HepG2 (cell line): ENCODE results near the gene TRIM9. TPM values are rescaled to one million over a fixed set of nuclear protein-coding genes. Genes with fewer than 3 reads are reported as not detected.

ENCODE experiments used
- ATAC-seq: fragments of 200-7000 bp; cut with Tn5 transposase; 3 replicates; pipeline ENCODE4 v1.9.1; 2020; ENCODE audit warnings: mild to moderate bottlenecking, moderate library complexity
- BruUV-seq: library from RNA; stranded (reverse); fragments of 400-500 nt; replicated peaks from 2 replicates; lab custom pipeline; 2021; lab: Mats Ljungman, UMichigan
- CTCF ChIA-PET: fragments of 300-600 bp; formaldehyde crosslinking; extraction: SDS; loops from one replicate; lab custom pipeline; 2021; ENCODE audit warnings: low total read pairs, inconsistent platforms, low intra/inter-chr PET ratio; lab: Yijun Ruan, JAX
- POLR2A ChIA-PET: fragments of 350-600 bp; sonication (Branson Sonifier 250); formaldehyde crosslinking; loops from one replicate; lab custom pipeline; 2020; ENCODE audit warnings: antibody characterized with exemption, inconsistent platforms; lab: Yijun Ruan, JAX
- DNase-seq: peaks from one replicate; pipeline ENCODE4 v3.0.0-alpha.2; 2015; ENCODE audit warnings: low spot score
- FAIRE-seq: peaks from 3 replicates; lab custom pipeline; 2011; peaks lifted over from hg19 to GRCh38; lab: Jason Lieb, UNC
- H2AFZ ChIP-seq: one replicate; pipeline ENCODE4 v1.6.1; 2011; ENCODE audit warnings: low read length, inconsistent platforms
- H3K27ac ChIP-seq: fragments of 300-600 bp; 3 replicates; pipeline ENCODE4 v1.8.0; 2011; ENCODE audit warnings: mixed run types, mild to moderate bottlenecking, mixed read lengths, low read length, inconsistent platforms; ENCODE audit not compliant: insufficient read depth; ENCODE audit errors: extremely low read length
- H3K27me3 ChIP-seq, 2 experiments: fragments of 200-600 bp in 1 of 2; 2 replicates in 1 of 2; 3 replicates in 1 of 2; pipeline versions ENCODE4 v1.6.0 to v1.8.0; 2011; ENCODE audit warnings: low read length in 2 of 2, mild to moderate bottlenecking in 2 of 2, moderate library complexity in 2 of 2, inconsistent platforms in 1 of 2; ENCODE audit not compliant: insufficient read depth in 2 of 2, control insufficient read depth in 1 of 2
- H3K36me3 ChIP-seq, 2 experiments: fragments of 200-600 bp in 1 of 2; replicated peaks in 1 of 2; 2 replicates in 1 of 2; 3 replicates in 1 of 2; pipeline versions ENCODE4 v1.5.1 to v1.8.0; 2011; ENCODE audit warnings: low read length in 2 of 2, inconsistent platforms in 1 of 2; ENCODE audit not compliant: insufficient read depth in 2 of 2, control insufficient read depth in 1 of 2
- H3K4me1 ChIP-seq: 2 replicates; pipeline ENCODE4 v1.5.1; 2012; ENCODE audit warnings: low read length, inconsistent platforms; ENCODE audit not compliant: insufficient read depth
- H3K4me2 ChIP-seq: 2 replicates; pipeline ENCODE4 v1.6.0; 2011; ENCODE audit warnings: low read depth, low read length, inconsistent platforms
- H3K4me3 ChIP-seq, 3 experiments: fragments of 200-600 bp in 1 of 3; sonication (generic), shearing (Covaris generic) in 1 of 3; replicated peaks in 1 of 3; 2 replicates each; pipeline ENCODE4 v1.5.1; 2011 to 2016; ENCODE audit warnings: low read length in 3 of 3, inconsistent platforms in 2 of 3, low read depth in 2 of 3, mild to moderate bottlenecking in 2 of 3, control low read depth in 1 of 3, mixed read lengths in 1 of 3; ENCODE audit not compliant: insufficient read depth in 1 of 3
- H3K79me2 ChIP-seq: one replicate; pipeline ENCODE4 v1.6.1; 2011; ENCODE audit warnings: low read length, inconsistent platforms; ENCODE audit not compliant: insufficient read depth
- H3K9ac ChIP-seq: 2 replicates; pipeline ENCODE4 v1.6.0; 2011; ENCODE audit warnings: mild to moderate bottlenecking, low read depth, low read length, inconsistent platforms; ENCODE audit not compliant: insufficient read depth
- H3K9me3 ChIP-seq: 2 replicates; pipeline ENCODE4 v1.5.1; 2012; ENCODE audit warnings: mild to moderate bottlenecking, low read length
- H4K20me1 ChIP-seq: 2 replicates; pipeline ENCODE4 v1.6.0; 2011; ENCODE audit warnings: inconsistent platforms, mild to moderate bottlenecking, low read length, moderate library complexity; ENCODE audit not compliant: insufficient read depth
- ARNT2 ChIP-seq: sonication (generic); formaldehyde crosslinking; IDR thresholded peaks from 2 replicates; pipeline ENCODE4 v1.8.0; 2022; ENCODE audit warnings: mild to moderate bottlenecking, low read depth, missing genetic modification reagents, moderate library complexity
- BCL6 ChIP-seq: IDR thresholded peaks from 2 replicates; pipeline ENCODE4 v1.6.1; 2016; ENCODE audit warnings: missing genetic modification reagents, missing compliant biosample characterization
- NFRKB ChIP-seq: fragments of 450-650 bp; IDR thresholded peaks from 2 replicates; pipeline ENCODE4 v1.6.1; 2017
- ZBTB21 ChIP-seq: sonication (generic); formaldehyde crosslinking; IDR thresholded peaks from 2 replicates; pipeline ENCODE4 v1.4.0; 2020; ENCODE audit warnings: missing genetic modification reagents
- WGBS: methylation state at CpG from one replicate; pipeline ENCODE4 v1.1.6; 2017; ENCODE audit warnings: low lambda C conversion rate; 5-methylcytosine and 5-hydroxymethylcytosine counted together
- in situ Hi-C: cut with HindIII; loops from 2 replicates; pipeline ENCODE4 v1.10.0; 2017; ENCODE audit warnings: low pct_unique_long_range_greater_than_20kb; ENCODE audit not compliant: extremely low pct_ligation_motif_present
- intact Hi-C: fragments of 100-400 bp; cut with micrococcal nuclease; formaldehyde crosslinking; loops from one replicate; pipeline ENCODE4 v1.10.0; 2022; ENCODE audit not compliant: unreplicated experiment
- polyA plus RNA-seq, 8 experiments: library from polyadenylated mRNA; depleted of rRNA in 3 of 8; stranded (reverse) in 7 of 8; unstranded in 1 of 8; fragments of >200 nt; fragmentation: Illumina TruSeq in 4 of 8; extraction: Trizol in 4 of 8; gene quantifications; 2 replicates each; pipeline versions ENCODE4 v1.2.1 to v1.2.3, GENCODE V29; 2011 to 2016; ENCODE audit warnings: low read depth in 4 of 8, missing spikeins in 1 of 8, mixed read lengths in 1 of 8; ENCODE audit not compliant: insufficient read depth in 1 of 8
- total RNA-seq, 5 experiments: library from RNA; depleted of rRNA; stranded (reverse); fragments of >200 nt; fragmentation: Illumina TruSeq; extraction: Trizol; gene quantifications; 2 replicates each; pipeline ENCODE4 v1.2.3, GENCODE V29; 2016; ENCODE audit warnings: low read depth in 1 of 5
- TF ChIP-seq, protein P1 (sequence below), 2 experiments: fragments of 450-650 bp in 1 of 2; sonication (generic) in 1 of 2; formaldehyde crosslinking; IDR thresholded peaks; 2 replicates each; pipeline versions ENCODE4 v1.5.0 to v1.8.0; 2020 to 2022; ENCODE audit warnings: mild to moderate bottlenecking in 1 of 2, missing genetic modification reagents in 1 of 2
- TF ChIP-seq, protein P2 (sequence below): IDR thresholded peaks from 2 replicates; pipeline ENCODE4 v1.6.1; 2016; ENCODE audit warnings: low read depth, control low read depth

Gene TRIM9
- total and polyA plus RNA-seq, 2 of the 13 experiments (the other 11 are each of a cell fraction or from before 2014, with no cell fraction given) = 0.04 to 0.07 TPM

DNA sequence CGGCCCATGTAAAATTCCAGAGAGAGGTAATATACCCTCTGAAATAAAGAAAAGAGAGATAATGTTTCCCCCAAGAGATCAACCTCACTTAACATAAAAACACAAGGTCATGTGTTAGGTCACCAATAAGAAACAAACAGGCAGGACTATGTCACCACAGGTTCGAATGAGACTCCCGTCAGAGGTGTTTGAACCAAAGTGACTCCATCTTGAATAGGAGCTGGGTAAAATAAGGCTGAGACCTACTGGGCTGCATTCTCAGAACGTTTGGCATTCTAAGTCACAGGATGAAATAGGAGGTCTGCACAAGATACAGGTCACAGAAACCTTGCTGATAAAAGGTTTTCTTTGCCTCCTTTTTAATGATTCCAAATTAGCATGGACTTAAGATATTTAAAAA lies 157.1 kb downstream of the TRIM9 start:
- no peak for TF ChIP-seq ARNT2 (CRISPR knock-in tag)
- TF ChIP-seq, protein P1, sequence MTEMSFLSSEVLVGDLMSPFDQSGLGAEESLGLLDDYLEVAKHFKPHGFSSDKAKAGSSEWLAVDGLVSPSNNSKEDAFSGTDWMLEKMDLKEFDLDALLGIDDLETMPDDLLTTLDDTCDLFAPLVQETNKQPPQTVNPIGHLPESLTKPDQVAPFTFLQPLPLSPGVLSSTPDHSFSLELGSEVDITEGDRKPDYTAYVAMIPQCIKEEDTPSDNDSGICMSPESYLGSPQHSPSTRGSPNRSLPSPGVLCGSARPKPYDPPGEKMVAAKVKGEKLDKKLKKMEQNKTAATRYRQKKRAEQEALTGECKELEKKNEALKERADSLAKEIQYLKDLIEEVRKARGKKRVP (CRISPR knock-in tag; IDR thresholded peaks at IDR 0.05) = 0 out of 4 replicates have a peak, but pooled peaks of 1 of the 2 experiments have one; percentile 34
- no peak for FAIRE-seq
- DNase-seq = no peak
- ChIA-PET CTCF (no interaction called here), POLR2A (no interaction called here)
- BruUV-seq = no TSS peak
- H3K4me2 ChIP-seq = no peak overlapping the region
- intact Hi-C loops = loop anchor here (5.0 kb wide), 1 partner anchor 105 kb away; the partner anchor contains the start of gene NIN
- in situ Hi-C loops = no loop called here
- H3K9me3 ChIP-seq = no peaks in the 10 kb centered on the region
- H3K27ac ChIP-seq = peak overlapping the region; percentile 30
- H3K27me3 ChIP-seq = no peaks in the 10 kb centered on the region
- no peak overlapping the region for H2AFZ ChIP-seq
- no peak overlapping the region for H3K9ac ChIP-seq
- H3K79me2 ChIP-seq = peaks cover 30% of the 10 kb centered on the region
- peaks cover 12% of the 10 kb centered on the region; the same call in 1 of the 2 replicates for H4K20me1 ChIP-seq
- H3K36me3 ChIP-seq = peaks cover 5 to 23% of the 10 kb centered on the region in 2 experiments
- H3K4me3 ChIP-seq = no peak overlapping the region
- 90% methylated on average over 4 of the region's 4 CpGs for WGBS
- H3K4me1 ChIP-seq = peaks cover 81% of the 10 kb centered on the region
- no peak for ATAC-seq

DNA sequence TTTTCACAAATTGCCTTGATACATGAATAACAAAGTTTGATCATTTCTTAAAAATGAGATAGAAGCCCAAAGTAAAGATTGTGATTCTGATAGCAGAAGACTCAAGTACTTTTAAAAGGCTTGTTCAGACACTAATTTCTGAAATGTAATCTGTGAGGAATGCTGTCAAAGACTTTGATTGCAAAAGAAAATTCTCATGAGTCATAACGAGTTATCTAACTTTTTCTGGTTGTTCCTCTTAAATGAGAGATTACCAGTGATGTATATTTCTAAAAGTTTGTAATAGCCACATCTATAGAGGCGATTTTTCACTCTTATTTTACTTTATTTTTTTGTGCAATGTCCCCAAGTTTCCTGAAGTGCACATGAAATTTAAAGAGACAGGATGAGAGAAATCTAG lies 157.6 kb downstream of the TRIM9 start:
- ChIA-PET POLR2A (interaction anchor here (3.4 kb wide), 1 partner anchor 7 kb away, joined by 44 read pairs; the partner anchor contains the start of gene PYGL), CTCF (no interaction called here)
- Histone ChIP-seq H3K4me1 (peaks cover 81% of the 10 kb centered on the region), H3K36me3 (peaks cover 6 to 27% of the 10 kb centered on the region in 2 experiments), H4K20me1 (peaks cover 12% of the 10 kb centered on the region; the same call in 1 of the 2 replicates), H3K27me3 (no peaks in the 10 kb centered on the region), H3K4me3 (no peak overlapping the region), H3K27ac (peak overlapping the region; percentile 76), H3K4me2 (no peak overlapping the region), H3K79me2 (peaks cover 29% of the 10 kb centered on the region), H2AFZ (no peak overlapping the region), H3K9me3 (no peaks in the 10 kb centered on the region), H3K9ac (no peak overlapping the region)
- DNase-seq = no peak
- no peak for ATAC-seq
- intact Hi-C loops = loop anchor here (5.0 kb wide), 1 partner anchor 105 kb away; the partner anchor contains the start of gene NIN
- BruUV-seq = no TSS peak
- 57% methylated on average over 2 of the region's 2 CpGs for WGBS
- no peak for TF ChIP-seq ZBTB21
- no peak for TF ChIP-seq NFRKB
- TF ChIP-seq, protein P2, sequence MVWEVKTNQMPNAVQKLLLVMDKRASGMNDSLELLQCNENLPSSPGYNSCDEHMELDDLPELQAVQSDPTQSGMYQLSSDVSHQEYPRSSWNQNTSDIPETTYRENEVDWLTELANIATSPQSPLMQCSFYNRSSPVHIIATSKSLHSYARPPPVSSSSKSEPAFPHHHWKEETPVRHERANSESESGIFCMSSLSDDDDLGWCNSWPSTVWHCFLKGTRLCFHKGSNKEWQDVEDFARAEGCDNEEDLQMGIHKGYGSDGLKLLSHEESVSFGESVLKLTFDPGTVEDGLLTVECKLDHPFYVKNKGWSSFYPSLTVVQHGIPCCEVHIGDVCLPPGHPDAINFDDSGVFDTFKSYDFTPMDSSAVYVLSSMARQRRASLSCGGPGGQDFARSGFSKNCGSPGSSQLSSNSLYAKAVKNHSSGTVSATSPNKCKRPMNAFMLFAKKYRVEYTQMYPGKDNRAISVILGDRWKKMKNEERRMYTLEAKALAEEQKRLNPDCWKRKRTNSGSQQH (CRISPR knock-in tag) = no peak
- TF ChIP-seq BCL6 = peak; percentile 18; the same call in 1 of the 2 replicates
- no peak for FAIRE-seq
- in situ Hi-C loops = no loop called here
